ENCODE measurements around the gene PEAK3. TPM values are rescaled to one million over a fixed set of nuclear protein-coding genes. Genes with fewer than 3 reads are reported as not detected.

PEAK3 gene
- polyA plus RNA-seq, 3 donors: 2.4 to 6.3 (median 2.9) TPM

DNA sequence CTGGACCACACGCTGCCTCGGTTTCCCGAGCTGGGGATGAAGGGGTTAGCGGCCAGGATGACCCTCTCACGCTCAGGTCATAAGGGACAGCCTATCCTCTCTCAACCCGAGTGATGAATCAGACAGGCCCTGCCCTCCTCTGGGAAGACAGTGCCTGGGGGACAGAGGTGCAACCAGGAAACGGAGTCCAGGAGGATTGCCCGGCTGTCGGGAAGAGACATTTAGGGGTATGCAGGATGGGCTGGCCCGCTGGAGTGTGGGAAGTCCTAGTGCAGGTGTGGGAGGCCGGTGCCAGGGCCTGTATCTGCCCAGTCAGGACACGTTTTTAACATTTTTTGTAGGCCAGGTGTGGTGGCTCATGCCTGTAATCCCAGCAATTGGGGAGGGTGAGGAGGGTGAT, 38.1 kb upstream of the PEAK3 start:
- Mint-ChIP-seq H3K9me3 (peaks cover 2 to 10% (median 7%) of the 10 kb centered on the region in 7 donors), H3K27me3 (ENCODE audit: low read depth in 3 of 3) (peaks cover 0 to 7% (median 0%) of the 10 kb centered on the region in 3 donors), H3K27ac (no peak overlapping the region), H3K36me3 (peaks cover 20 to 46% of the 10 kb centered on the region in 2 donors), H3K4me3 (no peak overlapping the region), H3K4me1 (peaks cover 15% of the 10 kb centered on the region)
- Histone ChIP-seq H3K79me2 (ENCODE audit: insufficient read depth, low read length) (peaks cover 7% of the 10 kb centered on the region), H2AFZ (ENCODE audit: insufficient read depth, low read depth, low read length, poor library complexity, severe bottlenecking) (no peak overlapping the region), H3K27me3 (ENCODE audit: control insufficient read depth in 2 of 2, insufficient read depth in 2 of 2, low read length in 2 of 2) (no peaks in the 10 kb centered on the region), H3K4me2 (replicated peaks; ENCODE audit: extremely low read depth, low read length, poor library complexity, severe bottlenecking) (no peak overlapping the region), H4K20me1 (ENCODE audit: insufficient read depth, low read length) (peaks cover 7% of the 10 kb centered on the region), H3K27ac (ENCODE audit: low read depth in 1 of 2, low read length in 2 of 2) (no peak overlapping the region), H3K9me3 (replicated peaks in 1 of 2; ENCODE audit: control insufficient read depth in 1 of 2, insufficient read depth in 1 of 2, low read length in 2 of 2) (peaks cover 0 to 4% of the 10 kb centered on the region in 2 donors), H3K36me3 (replicated peaks in 1 of 2; ENCODE audit: control insufficient read depth in 1 of 2, insufficient read depth in 2 of 2, low read length in 2 of 2) (peaks cover 26 to 36% of the 10 kb centered on the region in 2 donors), H3K9ac (ENCODE audit: insufficient read depth, low read length, poor library complexity, severe bottlenecking) (no peak overlapping the region), H3K4me3 (replicated peaks in 1 of 3; ENCODE audit: low read depth in 2 of 3, low read length in 3 of 3) (no peak overlapping the region), H3K4me1 (ENCODE audit: control insufficient read depth in 1 of 2, insufficient read depth in 2 of 2, low read length in 2 of 2) (peaks cover 15 to 16% of the 10 kb centered on the region in 2 donors)
- TF ChIP-seq, protein P1, sequence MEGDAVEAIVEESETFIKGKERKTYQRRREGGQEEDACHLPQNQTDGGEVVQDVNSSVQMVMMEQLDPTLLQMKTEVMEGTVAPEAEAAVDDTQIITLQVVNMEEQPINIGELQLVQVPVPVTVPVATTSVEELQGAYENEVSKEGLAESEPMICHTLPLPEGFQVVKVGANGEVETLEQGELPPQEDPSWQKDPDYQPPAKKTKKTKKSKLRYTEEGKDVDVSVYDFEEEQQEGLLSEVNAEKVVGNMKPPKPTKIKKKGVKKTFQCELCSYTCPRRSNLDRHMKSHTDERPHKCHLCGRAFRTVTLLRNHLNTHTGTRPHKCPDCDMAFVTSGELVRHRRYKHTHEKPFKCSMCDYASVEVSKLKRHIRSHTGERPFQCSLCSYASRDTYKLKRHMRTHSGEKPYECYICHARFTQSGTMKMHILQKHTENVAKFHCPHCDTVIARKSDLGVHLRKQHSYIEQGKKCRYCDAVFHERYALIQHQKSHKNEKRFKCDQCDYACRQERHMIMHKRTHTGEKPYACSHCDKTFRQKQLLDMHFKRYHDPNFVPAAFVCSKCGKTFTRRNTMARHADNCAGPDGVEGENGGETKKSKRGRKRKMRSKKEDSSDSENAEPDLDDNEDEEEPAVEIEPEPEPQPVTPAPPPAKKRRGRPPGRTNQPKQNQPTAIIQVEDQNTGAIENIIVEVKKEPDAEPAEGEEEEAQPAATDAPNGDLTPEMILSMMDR (IDR thresholded peaks at IDR 0.05): no peak
- WGBS (ENCODE audit: insufficient coverage): 91% methylated on average over 9 of the region's 12 CpGs
- no peak for DNase-seq
- intact Hi-C loops (cut with micrococcal nuclease): no loop called here

GRCh38 chr19:2319551-2319950, 37.6 kb upstream of the PEAK3 start:
- Histone ChIP-seq H3K36me3 (replicated peaks in 1 of 2; ENCODE audit: control insufficient read depth in 1 of 2, insufficient read depth in 2 of 2, low read length in 2 of 2) (peaks cover 21 to 31% of the 10 kb centered on the region in 2 donors), H3K27ac (ENCODE audit: low read depth in 1 of 2, low read length in 2 of 2) (no peak overlapping the region), H3K4me1 (ENCODE audit: control insufficient read depth in 1 of 2, insufficient read depth in 2 of 2, low read length in 2 of 2) (peaks cover 15 to 21% of the 10 kb centered on the region in 2 donors), H3K4me3 (replicated peaks in 1 of 3; ENCODE audit: low read depth in 2 of 3, low read length in 3 of 3) (no peak overlapping the region), H2AFZ (ENCODE audit: insufficient read depth, low read depth, low read length, poor library complexity, severe bottlenecking) (no peak overlapping the region), H4K20me1 (ENCODE audit: insufficient read depth, low read length) (peaks cover 4% of the 10 kb centered on the region), H3K79me2 (ENCODE audit: insufficient read depth, low read length) (peaks cover 2% of the 10 kb centered on the region), H3K4me2 (replicated peaks; ENCODE audit: extremely low read depth, low read length, poor library complexity, severe bottlenecking) (no peak overlapping the region), H3K27me3 (ENCODE audit: control insufficient read depth in 2 of 2, insufficient read depth in 2 of 2, low read length in 2 of 2) (no peaks in the 10 kb centered on the region), H3K9ac (ENCODE audit: insufficient read depth, low read length, poor library complexity, severe bottlenecking) (no peak overlapping the region), H3K9me3 (replicated peaks in 1 of 2; ENCODE audit: control insufficient read depth in 1 of 2, insufficient read depth in 1 of 2, low read length in 2 of 2) (peaks cover 0 to 9% of the 10 kb centered on the region in 2 donors)
- Mint-ChIP-seq H3K4me3 (no peak overlapping the region), H3K36me3 (peaks cover 17 to 44% of the 10 kb centered on the region in 2 donors), H3K9me3 (peaks cover 7 to 13% (median 12%) of the 10 kb centered on the region in 7 donors), H3K27me3 (ENCODE audit: low read depth in 3 of 3) (peaks cover 0 to 7% (median 0%) of the 10 kb centered on the region in 3 donors), H3K4me1 (peaks cover 16% of the 10 kb centered on the region), H3K27ac (no peak overlapping the region)
- DNase-seq: no peak
- 92% methylated on average over 20 of the region's 20 CpGs for WGBS (ENCODE audit: insufficient coverage)
- TF ChIP-seq, protein P1 (IDR thresholded peaks at IDR 0.05): no peak
- intact Hi-C loops (cut with micrococcal nuclease): loop anchor here (5.0 kb wide), 3 partner anchors 42 to 167 kb away; partner anchors contain the start of genes AP3D1 (in 2 of the 2), PLEKHJ1 (in 1 of the 2) and SF3A2 (in 1 of the 2)
